Activated naive CD4-positive, alpha-beta T cell treated with anti-CD3 and anti-CD28 coated beads for 36 hours (primary cell): ENCODE data around the gene GALNT17. TPM values are rescaled to one million over a fixed set of nuclear protein-coding genes. Genes with fewer than 3 reads are reported as not detected.
"Not testable (repeated sequence)": the region's sequence is repeated elsewhere in the genome, so short reads cannot be mapped to it uniquely, and the experiment has no call there.

Experiments used
- CTCF ChIA-PET: fragments of 350-600 bp; sonication (Branson Sonifier 250); formaldehyde crosslinking; loops from one replicate; lab custom pipeline; 2021; ENCODE audit warnings: antibody characterized with exemption; lab: Charles Lee
- DNase-seq: peaks from one replicate; pipeline ENCODE4 v3.0.0-alpha.2; 2020
- H3K27ac Mint-ChIP-seq: one replicate; pipeline ENCODE4 v1.8.0; 2021; ENCODE audit warnings: mild to moderate bottlenecking, mixed read lengths
- H3K27me3 Mint-ChIP-seq: one replicate; pipeline ENCODE4 v1.8.0; 2021; ENCODE audit warnings: low read depth, mixed read lengths
- H3K36me3 Mint-ChIP-seq: one replicate; pipeline ENCODE4 v1.8.0; 2021; ENCODE audit warnings: low read depth, mixed read lengths
- H3K4me1 Mint-ChIP-seq: one replicate; pipeline ENCODE4 v1.8.0; 2021; ENCODE audit warnings: low read depth, mixed read lengths
- H3K4me3 Mint-ChIP-seq: one replicate; pipeline ENCODE4 v1.8.0; 2021; ENCODE audit warnings: mild to moderate bottlenecking, moderate library complexity, mixed read lengths
- H3K9me3 Mint-ChIP-seq: one replicate; pipeline ENCODE4 v1.8.0; 2021; ENCODE audit warnings: mixed read lengths
- intact Hi-C: fragments of 100-400 bp; cut with micrococcal nuclease; formaldehyde crosslinking; loops from one replicate; pipeline ENCODE4 v1.15.1; 2023
- total RNA-seq, 2 experiments: library from RNA; stranded (reverse); gene quantifications; one replicate each; pipeline ENCODE4 v1.2.3, GENCODE V29; 2021

GALNT17 gene
- total RNA-seq, 2 experiments from 2014 or later, result not detected

GRCh38 chr7:71737931-71738540, 606.1 kb downstream of the GALNT17 start:
- H3K9me3 Mint-ChIP-seq, DNase-seq, H3K4me3 Mint-ChIP-seq, H3K27me3 Mint-ChIP-seq, H3K36me3 Mint-ChIP-seq, intact Hi-C loops, H3K4me1 Mint-ChIP-seq, CTCF ChIA-PET, H3K27ac Mint-ChIP-seq: not testable (repeated sequence)

DNA sequence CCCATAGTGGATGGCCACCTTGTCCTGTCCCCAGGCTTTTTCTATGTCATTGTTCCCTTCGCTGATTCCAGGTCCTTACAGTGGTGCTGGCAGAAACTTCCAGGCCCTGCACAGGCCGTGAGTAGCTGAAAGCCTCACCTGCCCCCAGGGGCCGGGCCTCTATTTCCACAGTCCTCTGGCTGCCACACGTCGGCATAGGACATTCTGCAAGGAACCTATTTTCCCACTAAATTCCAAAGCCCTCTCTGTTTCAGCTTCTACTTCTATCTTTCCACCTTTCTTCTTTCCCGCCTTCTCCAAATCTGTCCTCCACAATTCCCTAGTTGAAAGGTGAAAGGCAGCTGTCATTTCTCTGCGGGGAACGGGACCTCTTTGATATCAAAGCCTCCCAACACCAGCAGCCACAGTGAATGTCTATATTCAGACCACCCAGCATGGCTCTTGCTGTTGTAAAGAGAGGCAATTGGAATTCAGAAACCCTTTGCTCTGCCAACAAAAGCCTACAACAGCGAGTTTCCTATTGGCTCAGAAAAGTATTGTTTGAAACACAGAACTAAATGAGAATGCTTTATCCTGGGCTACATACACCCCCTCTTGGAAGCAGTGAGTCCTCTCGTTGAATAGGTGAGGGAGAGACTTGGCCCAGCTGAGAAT, 607.7 kb downstream of the GALNT17 start:
- Mint-ChIP-seq H3K4me1 (no peaks in the 10 kb centered on the region), H3K27me3 (no peaks in the 10 kb centered on the region), H3K27ac (no peak overlapping the region), H3K4me3 (no peak overlapping the region), H3K36me3 (no peaks in the 10 kb centered on the region), H3K9me3 (peaks cover 3% of the 10 kb centered on the region)
- no peak for DNase-seq
- intact Hi-C loops, result no loop called here
- CTCF ChIA-PET, result no interaction called here

DNA sequence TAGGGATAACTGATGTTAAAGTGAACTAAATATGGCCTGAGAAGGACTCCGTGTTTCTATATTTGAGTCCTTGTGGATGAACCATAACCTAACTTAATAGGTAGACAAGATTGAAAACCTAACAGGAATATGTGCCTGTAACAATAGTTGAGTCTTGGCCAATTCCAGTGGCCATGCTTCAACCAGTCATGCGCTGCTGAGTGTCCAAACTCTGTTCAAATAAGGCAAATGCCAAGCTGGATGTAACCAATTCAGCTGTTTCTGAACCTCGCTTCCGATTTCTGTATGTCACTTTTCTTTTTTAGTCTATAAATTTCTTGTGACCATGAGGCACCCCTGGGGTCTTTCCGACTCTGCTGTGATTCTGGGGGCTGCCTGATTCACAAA, 608.2 kb downstream of the GALNT17 start:
- Mint-ChIP-seq H3K9me3 (peaks cover 3% of the 10 kb centered on the region), H3K4me3 (no peak overlapping the region), H3K27me3 (no peaks in the 10 kb centered on the region), H3K36me3 (no peaks in the 10 kb centered on the region), H3K4me1 (no peaks in the 10 kb centered on the region), H3K27ac (no peak overlapping the region)
- intact Hi-C loops, result no loop called here
- CTCF ChIA-PET, result no interaction called here
- DNase-seq, result no peak

GRCh38 chr7:71746006-71746405, 614.1 kb downstream of the GALNT17 start:
- Mint-ChIP-seq H3K36me3 (no peaks in the 10 kb centered on the region), H3K4me3 (no peak overlapping the region), H3K27ac (no peak overlapping the region), H3K4me1 (no peaks in the 10 kb centered on the region), H3K9me3 (peaks cover 5% of the 10 kb centered on the region), H3K27me3 (peaks cover 6% of the 10 kb centered on the region)
- CTCF ChIA-PET, result no interaction called here
- intact Hi-C loops, result no loop called here
- no peak for DNase-seq

GRCh38 chr7:71750290-71750689, 618.3 kb downstream of the GALNT17 start:
- intact Hi-C loops, result loop anchor here (5.0 to 10.0 kb wide), 2 partner anchors 742 to 1035 kb away; no protein-coding TSS in a partner anchor
- no peak overlapping the region for H3K27ac Mint-ChIP-seq
- no peak overlapping the region for H3K4me3 Mint-ChIP-seq
- H3K9me3 Mint-ChIP-seq, result peaks cover 2% of the 10 kb centered on the region
- H3K4me1 Mint-ChIP-seq, result no peaks in the 10 kb centered on the region
- DNase-seq, result no peak
- no peaks in the 10 kb centered on the region for H3K36me3 Mint-ChIP-seq
- H3K27me3 Mint-ChIP-seq, result peaks cover 26% of the 10 kb centered on the region
- CTCF ChIA-PET, result no interaction called here

DNA sequence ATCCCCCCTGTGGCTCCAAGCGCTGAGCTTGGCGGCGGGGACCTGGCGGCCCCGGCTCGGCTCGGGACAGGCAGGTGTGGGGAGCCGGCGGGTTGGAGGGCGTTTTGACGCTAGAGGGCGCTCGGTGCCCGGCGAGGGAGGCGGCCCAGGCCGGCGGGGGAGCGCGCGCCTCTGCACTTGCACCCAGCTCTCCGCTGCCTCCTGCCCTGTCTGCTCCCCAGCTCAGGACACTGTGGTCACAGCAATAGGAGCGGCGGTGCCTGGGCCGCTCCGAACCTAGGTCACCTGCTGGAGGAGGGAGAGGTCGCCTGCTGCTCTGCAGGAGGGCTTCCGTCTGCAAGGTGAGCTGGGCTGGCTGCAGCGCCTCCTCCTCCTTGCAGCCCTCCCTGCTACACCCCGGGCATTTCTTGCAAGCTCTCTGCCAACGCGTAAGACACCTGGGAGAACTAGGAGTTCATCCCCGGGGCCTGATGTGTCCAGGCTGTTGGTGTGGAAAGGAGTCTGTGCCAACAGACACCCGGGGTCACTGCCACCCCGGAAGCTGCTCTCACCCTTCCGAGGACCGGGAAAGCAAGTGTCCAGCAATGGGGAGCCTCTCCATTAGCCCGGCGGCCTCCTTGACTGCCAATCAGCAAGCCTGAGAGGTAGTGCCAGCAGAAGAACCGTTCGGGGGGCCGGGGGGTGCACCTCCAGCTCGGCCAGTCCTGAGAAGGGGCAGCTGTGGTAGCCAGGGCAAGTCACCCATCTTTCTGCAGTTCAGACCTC, 620.4 kb downstream of the GALNT17 start:
- intact Hi-C loops, result loop anchor here (5.0 to 10.0 kb wide), 2 partner anchors 740 to 1032 kb away; no protein-coding TSS in a partner anchor
- peak; percentile 60 for DNase-seq
- peaks cover 8% of the 10 kb centered on the region for H3K9me3 Mint-ChIP-seq
- H3K4me3 Mint-ChIP-seq, result no peak overlapping the region
- CTCF ChIA-PET, result interaction anchor here (0.6 to 1.8 kb wide), 4 partner anchors 126 to 742 kb away, joined by 3 to 6 read pairs (median 4); no protein-coding TSS in a partner anchor
- H3K4me1 Mint-ChIP-seq, result no peaks in the 10 kb centered on the region
- no peaks in the 10 kb centered on the region for H3K36me3 Mint-ChIP-seq
- no peak overlapping the region for H3K27ac Mint-ChIP-seq
- peaks cover 26% of the 10 kb centered on the region for H3K27me3 Mint-ChIP-seq

GRCh38 chr7:71753236-71753635, 621.3 kb downstream of the GALNT17 start:
- intact Hi-C loops, result loop anchor here (5.0 to 10.0 kb wide), 2 partner anchors 739 to 1032 kb away; no protein-coding TSS in a partner anchor
- H3K4me1 Mint-ChIP-seq, result no peaks in the 10 kb centered on the region
- H3K27ac Mint-ChIP-seq, result no peak overlapping the region
- no peak for DNase-seq
- H3K27me3 Mint-ChIP-seq, result peaks cover 26% of the 10 kb centered on the region
- H3K4me3 Mint-ChIP-seq, result no peak overlapping the region
- peaks cover 11% of the 10 kb centered on the region for H3K9me3 Mint-ChIP-seq
- CTCF ChIA-PET, result interaction anchor here (1.8 kb wide), 1 partner anchor 741 kb away, joined by 6 read pairs; no protein-coding TSS in a partner anchor
- H3K36me3 Mint-ChIP-seq, result no peaks in the 10 kb centered on the region

GRCh38 chr7:71753956-71754664, 622.2 kb downstream of the GALNT17 start:
- no peak overlapping the region for H3K4me3 Mint-ChIP-seq
- no peaks in the 10 kb centered on the region for H3K4me1 Mint-ChIP-seq
- intact Hi-C loops, result loop anchor here (5.0 to 10.0 kb wide), 2 partner anchors 738 to 1031 kb away; no protein-coding TSS in a partner anchor
- H3K9me3 Mint-ChIP-seq, result peaks cover 12% of the 10 kb centered on the region
- CTCF ChIA-PET, result no interaction called here
- peaks cover 25% of the 10 kb centered on the region for H3K27me3 Mint-ChIP-seq
- no peak overlapping the region for H3K27ac Mint-ChIP-seq
- H3K36me3 Mint-ChIP-seq, result no peaks in the 10 kb centered on the region
- no peak for DNase-seq

DNA sequence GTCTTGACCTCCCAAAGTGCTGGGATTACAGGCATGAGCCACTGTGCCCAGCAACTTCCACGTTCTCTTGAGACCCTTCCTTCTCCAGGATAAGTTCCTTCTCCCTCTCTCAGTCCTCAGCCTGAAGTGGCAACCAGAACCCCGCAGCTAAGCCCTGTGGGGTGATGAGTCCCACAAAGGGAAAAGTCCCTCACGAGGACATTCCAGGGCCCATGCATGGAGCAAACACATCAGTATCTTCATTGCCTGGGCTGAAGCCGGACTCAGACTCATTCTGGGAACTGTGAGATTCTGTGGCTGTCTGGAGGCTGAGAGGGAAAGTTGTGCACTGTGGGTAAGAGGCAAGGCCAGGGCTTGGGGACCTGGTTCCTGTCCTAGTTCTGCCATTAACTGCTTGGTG, 622.9 kb downstream of the GALNT17 start:
- CTCF ChIA-PET, result no interaction called here
- H3K36me3 Mint-ChIP-seq, result no peaks in the 10 kb centered on the region

GRCh38 chr7:71761336-71761735, 629.4 kb downstream of the GALNT17 start:
- Mint-ChIP-seq H3K27ac (no peak overlapping the region), H3K4me3 (no peak overlapping the region), H3K27me3 (no peaks in the 10 kb centered on the region), H3K9me3 (peaks cover 29% of the 10 kb centered on the region), H3K4me1 (no peaks in the 10 kb centered on the region), H3K36me3 (peaks cover 3% of the 10 kb centered on the region)
- no peak for DNase-seq
- CTCF ChIA-PET, result no interaction called here
- intact Hi-C loops, result no loop called here

More for the DNA sequence above, 622.9 kb downstream of the GALNT17 start:
- H3K9me3 Mint-ChIP-seq, result peaks cover 11% of the 10 kb centered on the region
- no peak overlapping the region for H3K27ac Mint-ChIP-seq
- peaks cover 22% of the 10 kb centered on the region for H3K27me3 Mint-ChIP-seq
- intact Hi-C loops, result loop anchor here (5.0 to 10.0 kb wide), 2 partner anchors 737 to 1030 kb away; no protein-coding TSS in a partner anchor
- no peak overlapping the region for H3K4me3 Mint-ChIP-seq
- no peaks in the 10 kb centered on the region for H3K4me1 Mint-ChIP-seq
- DNase-seq, result no peak
